CD4-positive, CD25-positive, alpha-beta regulatory T cell (primary cell): ENCODE results near the gene COL4A5. TPM values are rescaled to one million over a fixed set of nuclear protein-coding genes. Genes with fewer than 3 reads are reported as not detected.

Experiments used
- ATAC-seq, 2 donors: fragments of 150-1000 bp; cut with Tn5 transposase; one replicate each; pipeline ENCODE4 v1.10.0; 2021; ENCODE audit warnings: low read depth in 2 of 2, moderate number of reproducible peaks in 2 of 2, moderate library complexity in 1 of 2
- DNase-seq, 3 donors: peaks; one replicate each; pipeline versions ENCODE4 v3.0.0 to v3.0.0-alpha.2; 2012 to 2022; ENCODE audit warnings: mixed read lengths in 1 of 3
- H3K27ac ChIP-seq: one replicate; pipeline ENCODE4 v1.7.0; 2013; ENCODE audit warnings: mild to moderate bottlenecking, low read length; ENCODE audit not compliant: insufficient read depth, poor library complexity, severe bottlenecking
- H3K27me3 ChIP-seq: one replicate; pipeline ENCODE4 v1.7.0; 2013; ENCODE audit warnings: low read length; ENCODE audit not compliant: control insufficient read depth, insufficient read depth
- H3K36me3 ChIP-seq: one replicate; pipeline ENCODE4 v1.7.0; 2013; ENCODE audit warnings: mild to moderate bottlenecking, low read length, moderate library complexity; ENCODE audit not compliant: control insufficient read depth, insufficient read depth
- H3K4me1 ChIP-seq: 2 replicates; pipeline ENCODE4 v1.7.0; 2013; ENCODE audit warnings: mild to moderate bottlenecking, low read length; ENCODE audit not compliant: insufficient read depth, control insufficient read depth, poor library complexity, severe bottlenecking
- H3K4me3 ChIP-seq: one replicate; pipeline ENCODE4 v1.7.0; 2013; ENCODE audit warnings: low read depth, mild to moderate bottlenecking, low read length, moderate library complexity
- H3K9me3 ChIP-seq, 2 experiments: 1 replicate in 1 of 2; 2 replicates in 1 of 2; pipeline ENCODE4 v1.7.0; 2013; ENCODE audit warnings: low read length in 2 of 2, mild to moderate bottlenecking in 1 of 2, moderate library complexity in 1 of 2; ENCODE audit not compliant: control insufficient read depth in 2 of 2
- H3K27ac Mint-ChIP-seq, 3 donors: one replicate each; pipeline ENCODE4 v1.8.0; 2020 to 2022; ENCODE audit warnings: mild to moderate bottlenecking in 3 of 3, mixed read lengths in 3 of 3, moderate library complexity in 2 of 3
- H3K27me3 Mint-ChIP-seq: one replicate; pipeline ENCODE4 v1.8.0; 2022; ENCODE audit warnings: mild to moderate bottlenecking, mixed read lengths
- H3K36me3 Mint-ChIP-seq: one replicate; pipeline ENCODE4 v1.8.0; 2020; ENCODE audit warnings: mixed read lengths
- H3K4me1 Mint-ChIP-seq, 4 donors: one replicate each; pipeline ENCODE4 v1.8.0; 2020 to 2022; ENCODE audit warnings: mixed read lengths in 4 of 4, mild to moderate bottlenecking in 1 of 4
- H3K4me3 Mint-ChIP-seq, 4 donors: one replicate each; pipeline ENCODE4 v1.8.0; 2020 to 2022; ENCODE audit warnings: mild to moderate bottlenecking in 4 of 4, mixed read lengths in 4 of 4, moderate library complexity in 3 of 4
- H3K9me3 Mint-ChIP-seq, 7 donors: one replicate each; pipeline ENCODE4 v1.8.0; 2020 to 2022; ENCODE audit warnings: mixed read lengths in 7 of 7, mild to moderate bottlenecking in 3 of 7, moderate library complexity in 2 of 7
- polyA plus RNA-seq, 4 donors: library from polyadenylated mRNA; unstranded; fragments of 300-500 nt; fragmentation: Illumina TruSeq; gene quantifications; one replicate each; pipeline ENCODE4 v1.2.3, GENCODE V29; 2021
- total RNA-seq: library from RNA; stranded (reverse); gene quantifications from one replicate; pipeline ENCODE4 v1.2.3, GENCODE V29; 2022

The COL4A5 gene
- total and polyA plus RNA-seq, 5 donors from 2014 or later: 0.02 TPM; not detected in 4

- H3K4me1 ChIP-seq: no peaks in the 10 kb centered on the region
- Mint-ChIP-seq H3K9me3 (peaks cover 0 to 4% (median 0%) of the 10 kb centered on the region in 7 donors), H3K27ac (no peak within 1 kb of the TSS), H3K4me1 (peaks cover 0 to 3% (median 0%) of the 10 kb centered on the region in 4 donors), H3K27me3 (peaks cover 21% of the 10 kb centered on the region), H3K4me3 (no peak within 1 kb of the TSS), H3K36me3 (no peaks in the 10 kb centered on the region)
- no peaks in the 10 kb centered on the region for H3K9me3 ChIP-seq
- DNase-seq (no peak), ATAC-seq (no peak)
- H3K27me3 ChIP-seq: no peaks in the 10 kb centered on the region
- H3K27ac ChIP-seq: no peak within 1 kb of the TSS
- H3K36me3 ChIP-seq: no peaks in the 10 kb centered on the region
- H3K4me3 ChIP-seq: no peak within 1 kb of the TSS
Measured at GRCh38 chrX:108736509-108737479, 297.2 kb downstream of the COL4A5 start, which contains the start of gene IRS4. Gene IRS4 (minus strand): TSS chrX:108736563.

DNA sequence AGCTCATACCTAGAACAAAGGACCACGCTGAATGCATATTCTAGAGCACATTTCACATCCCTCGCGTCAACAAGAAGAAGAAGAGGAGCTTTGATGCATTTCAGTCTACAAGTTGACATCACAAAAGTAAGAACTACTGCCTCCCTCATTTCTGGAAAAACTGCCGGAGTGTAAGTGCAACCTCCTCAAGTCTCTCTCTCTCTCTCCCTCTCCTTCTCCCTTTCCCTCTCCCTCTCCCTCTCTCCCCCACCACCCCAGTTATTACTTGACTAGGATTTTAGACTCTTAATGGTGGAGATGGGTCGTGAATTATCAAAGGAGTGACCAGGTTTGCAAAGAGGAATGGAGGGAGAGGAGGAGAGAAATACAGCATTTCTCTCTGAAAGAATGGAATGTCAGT, 298.1 kb downstream of the COL4A5 start:
- no peaks in the 10 kb centered on the region for H3K9me3 ChIP-seq
- no peaks in the 10 kb centered on the region for H3K27me3 ChIP-seq
- no peak for DNase-seq
- Mint-ChIP-seq H3K4me3 (no peak overlapping the region), H3K27me3 (peaks cover 21% of the 10 kb centered on the region), H3K4me1 (peaks cover 0 to 3% (median 0%) of the 10 kb centered on the region in 4 donors), H3K9me3 (peaks cover 0 to 4% (median 0%) of the 10 kb centered on the region in 7 donors), H3K36me3 (no peaks in the 10 kb centered on the region), H3K27ac (no peak overlapping the region)
- H3K36me3 ChIP-seq: no peaks in the 10 kb centered on the region
- no peak overlapping the region for H3K4me3 ChIP-seq
- ATAC-seq: no peak
- H3K4me1 ChIP-seq: no peaks in the 10 kb centered on the region
- no peak overlapping the region for H3K27ac ChIP-seq

DNA sequence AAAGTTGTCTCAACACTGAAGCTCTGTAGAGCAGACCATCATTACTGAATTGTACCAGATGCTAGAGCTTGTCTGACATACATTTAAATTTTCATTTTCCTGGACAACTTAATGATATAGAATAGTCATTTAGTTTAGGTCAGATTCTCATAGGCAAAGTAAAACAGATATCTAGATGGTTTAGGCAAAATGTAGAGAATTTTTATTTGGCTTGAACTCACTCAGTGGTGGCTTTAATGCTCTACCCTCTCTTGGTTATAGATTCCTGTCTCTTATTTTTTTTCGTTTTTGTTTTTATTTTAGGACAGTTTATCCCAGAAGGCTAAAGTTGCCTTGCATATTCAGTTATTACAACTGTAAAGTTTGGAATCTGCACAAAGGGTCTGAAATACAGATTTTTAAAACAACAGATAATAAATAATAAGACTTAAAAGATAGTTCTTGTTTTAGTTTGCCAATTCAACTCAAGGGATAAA, 300.7 kb downstream of the COL4A5 start:
- Mint-ChIP-seq H3K4me3 (no peak overlapping the region), H3K27ac (no peak overlapping the region), H3K36me3 (no peaks in the 10 kb centered on the region), H3K9me3 (peaks cover 0 to 4% (median 0%) of the 10 kb centered on the region in 7 donors), H3K27me3 (peaks cover 8% of the 10 kb centered on the region), H3K4me1 (peaks cover 0 to 3% (median 0%) of the 10 kb centered on the region in 4 donors)
- ATAC-seq (no peak), DNase-seq (no peak)
- Histone ChIP-seq H3K9me3 (no peaks in the 10 kb centered on the region), H3K4me1 (no peaks in the 10 kb centered on the region), H3K27ac (no peak overlapping the region), H3K4me3 (no peak overlapping the region), H3K36me3 (no peaks in the 10 kb centered on the region), H3K27me3 (no peaks in the 10 kb centered on the region)

Other genes with a start within 250 kb of the COL4A5 start
- not detected for gene COL4A6, start 1.4 kb upstream of the COL4A5 start, total RNA-seq
- not detected for gene COL4A6, start 1.4 kb upstream of the COL4A5 start, polyA plus RNA-seq